GM13976 (cell line): ENCODE data around the gene NCK2.

Experiments
- DNase-seq: peaks from one replicate; pipeline ENCODE4 v3.0.0; 2012; ENCODE audit warnings: low spot score
- in situ Hi-C: fragments of 300-500 bp; cut with MboI; formaldehyde crosslinking; loops from one replicate; pipeline ENCODE4 v1.12.0; 2022; ENCODE audit warnings: low sequenced_read_pairs, mixed read lengths, inconsistent platforms; ENCODE audit not compliant: unreplicated experiment
- TF ChIP-seq, protein P1 (sequence below): IDR thresholded peaks from 2 replicates; pipeline ENCODE4 v1.5.1; 2012; ENCODE audit warnings: borderline replicate concordance, mild to moderate bottlenecking; ENCODE audit not compliant: insufficient read depth; ENCODE audit errors: extremely low read depth, missing control alignments, control extremely low read depth

NCK2 gene

GRCh38 chr2:105772362-105772761 is 27.6 kb downstream of the NCK2 start:
- TF ChIP-seq, protein P1, sequence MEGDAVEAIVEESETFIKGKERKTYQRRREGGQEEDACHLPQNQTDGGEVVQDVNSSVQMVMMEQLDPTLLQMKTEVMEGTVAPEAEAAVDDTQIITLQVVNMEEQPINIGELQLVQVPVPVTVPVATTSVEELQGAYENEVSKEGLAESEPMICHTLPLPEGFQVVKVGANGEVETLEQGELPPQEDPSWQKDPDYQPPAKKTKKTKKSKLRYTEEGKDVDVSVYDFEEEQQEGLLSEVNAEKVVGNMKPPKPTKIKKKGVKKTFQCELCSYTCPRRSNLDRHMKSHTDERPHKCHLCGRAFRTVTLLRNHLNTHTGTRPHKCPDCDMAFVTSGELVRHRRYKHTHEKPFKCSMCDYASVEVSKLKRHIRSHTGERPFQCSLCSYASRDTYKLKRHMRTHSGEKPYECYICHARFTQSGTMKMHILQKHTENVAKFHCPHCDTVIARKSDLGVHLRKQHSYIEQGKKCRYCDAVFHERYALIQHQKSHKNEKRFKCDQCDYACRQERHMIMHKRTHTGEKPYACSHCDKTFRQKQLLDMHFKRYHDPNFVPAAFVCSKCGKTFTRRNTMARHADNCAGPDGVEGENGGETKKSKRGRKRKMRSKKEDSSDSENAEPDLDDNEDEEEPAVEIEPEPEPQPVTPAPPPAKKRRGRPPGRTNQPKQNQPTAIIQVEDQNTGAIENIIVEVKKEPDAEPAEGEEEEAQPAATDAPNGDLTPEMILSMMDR = no peak
- in situ Hi-C loops = no loop called here

DNA sequence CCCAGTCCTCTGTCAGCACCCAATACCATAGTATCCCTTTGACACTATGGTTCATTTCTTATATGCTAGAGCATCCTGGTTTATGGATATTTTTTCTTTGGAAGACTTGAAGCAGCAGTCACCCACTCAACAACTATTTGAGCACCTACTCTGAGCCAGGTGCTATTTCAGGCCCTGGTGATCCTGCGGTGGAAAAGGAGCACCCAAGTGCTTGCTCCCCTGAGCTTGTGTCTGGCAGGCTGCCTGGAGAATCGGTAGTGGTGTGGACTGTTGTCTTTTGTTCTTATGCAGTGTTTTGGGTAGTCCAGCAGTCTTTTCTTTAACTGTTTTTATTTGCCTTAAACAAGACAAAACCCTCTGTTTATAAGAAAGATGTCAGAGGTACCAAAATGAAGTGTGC is 28.9 kb downstream of the NCK2 start:
- DNase-seq = no peak
- TF ChIP-seq, protein P1 = no peak
- in situ Hi-C loops = no loop called here

More at GRCh38 chr2:105772362-105772761, 27.6 kb downstream of the NCK2 start:
- DNase-seq = no peak

DNA sequence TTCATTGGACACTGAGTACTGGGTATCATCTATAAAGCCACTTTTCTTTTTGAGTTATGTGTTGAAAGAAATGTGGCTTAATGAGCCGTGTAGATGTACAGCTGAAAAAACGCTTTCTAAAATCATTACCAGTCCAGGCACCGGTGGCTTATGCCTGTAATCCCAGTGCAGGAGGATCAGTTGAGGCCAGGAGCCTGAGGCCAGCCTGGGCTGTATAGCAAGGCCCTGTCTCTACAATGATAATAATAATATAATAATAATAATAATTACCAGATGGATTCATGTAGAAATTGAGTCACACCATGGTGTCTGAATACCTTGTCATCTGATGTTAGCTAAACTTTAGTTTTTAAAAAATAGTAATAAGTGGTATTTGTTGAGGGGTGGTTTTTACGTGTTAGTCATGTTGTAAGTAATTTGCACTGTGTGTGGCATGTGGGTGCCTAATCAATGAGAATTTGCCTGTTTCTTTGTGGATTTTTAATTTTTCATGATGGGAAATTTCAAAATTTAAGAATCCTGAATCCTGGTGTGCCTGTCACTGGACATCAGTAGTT is 30.1 kb downstream of the NCK2 start:
- in situ Hi-C loops = no loop called here
- TF ChIP-seq, protein P1 = no peak

GRCh38 chr2:105775809-105776559 is 31.3 kb downstream of the NCK2 start:
- TF ChIP-seq, protein P1 = no peak
- DNase-seq = peak; percentile 54
- in situ Hi-C loops = no loop called here

More for the DNA sequence above, 30.1 kb downstream of the NCK2 start:
- DNase-seq = no peak

DNA sequence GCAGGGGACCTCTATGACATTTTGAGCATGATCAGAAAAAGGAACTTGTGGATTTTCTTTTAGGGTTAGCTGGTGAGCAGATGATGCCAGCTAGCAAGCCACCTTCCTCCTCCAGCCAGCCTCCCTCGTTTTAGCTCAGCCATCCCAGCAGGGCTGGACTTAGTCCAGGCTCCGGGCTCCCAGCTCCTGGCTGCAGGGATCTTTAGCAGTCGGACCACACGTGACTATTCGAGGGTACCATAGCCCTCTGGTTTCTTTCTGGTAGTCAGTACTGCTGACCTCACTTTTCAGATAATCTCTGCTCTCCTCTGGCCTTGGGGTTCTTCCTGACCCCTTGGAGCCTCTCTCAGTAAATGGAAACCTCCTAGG is 31.8 kb downstream of the NCK2 start:
- TF ChIP-seq, protein P1 = no peak
- in situ Hi-C loops = no loop called here
- DNase-seq = no peak

DNA sequence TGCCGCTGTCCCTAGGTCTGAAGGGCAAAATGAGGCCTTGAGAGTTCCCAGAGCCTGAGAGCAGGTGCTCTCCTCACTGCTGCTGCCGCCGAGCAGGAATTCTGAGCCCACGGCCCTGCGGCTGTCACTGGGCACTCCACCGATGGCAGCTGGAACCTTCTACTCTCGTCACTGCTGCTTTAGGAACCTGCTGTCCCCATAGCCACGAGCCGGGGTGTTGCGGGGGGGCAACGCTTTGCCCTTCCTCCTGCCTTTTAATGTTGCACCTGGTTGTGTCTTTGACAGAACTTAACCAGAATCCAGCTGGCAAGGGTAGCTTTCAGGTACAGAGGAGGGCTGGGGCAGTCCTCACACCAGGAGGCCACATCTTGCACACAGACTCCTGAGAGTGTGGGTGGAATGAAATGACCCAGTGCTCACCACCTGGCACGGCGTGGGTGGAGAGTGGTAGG is 32.3 kb downstream of the NCK2 start:
- TF ChIP-seq, protein P1 = no peak
- in situ Hi-C loops = no loop called here
- DNase-seq = no peak
